CD4-positive, alpha-beta memory T cell (primary cell): ENCODE results near the gene NCF1. TPM values are rescaled to one million over a fixed set of nuclear protein-coding genes. Genes with fewer than 3 reads are reported as not detected.
"Not testable (repeated sequence)": the region's sequence is repeated elsewhere in the genome, so short reads cannot be mapped to it uniquely, and the experiment has no call there.

ENCODE experiments used
- CTCF ChIA-PET: fragments of 350-600 bp; sonication (Branson Sonifier 250); formaldehyde crosslinking; loops from one replicate; lab custom pipeline; 2021; ENCODE audit warnings: inconsistent platforms; ENCODE audit not compliant: partially characterized antibody; lab: Charles Lee
- POLR2A ChIA-PET: fragments of 350-600 bp; sonication (Branson Sonifier 250); formaldehyde crosslinking; loops from one replicate; lab custom pipeline; 2021; ENCODE audit not compliant: partially characterized antibody; lab: Charles Lee
- DNase-seq, 5 donors: peaks; one replicate each; pipeline versions ENCODE4 v3.0.0 to v3.0.0-alpha.2; 2020 to 2022; ENCODE audit warnings: mixed read lengths in 1 of 5
- H3K27ac ChIP-seq: one replicate; pipeline ENCODE4 v1.7.0; 2013; ENCODE audit warnings: low read depth, low read length
- H3K27me3 ChIP-seq: 2 replicates; pipeline ENCODE4 v1.7.0; 2013; ENCODE audit warnings: mild to moderate bottlenecking, low read length, moderate library complexity; ENCODE audit not compliant: insufficient read depth
- H3K36me3 ChIP-seq: 2 replicates; pipeline ENCODE4 v1.7.0; 2013; ENCODE audit warnings: mild to moderate bottlenecking, low read length, moderate library complexity; ENCODE audit not compliant: insufficient read depth
- H3K4me1 ChIP-seq: 2 replicates; pipeline ENCODE4 v1.7.0; 2013; ENCODE audit warnings: mild to moderate bottlenecking, low read length, moderate library complexity; ENCODE audit not compliant: insufficient read depth
- H3K4me3 ChIP-seq, 2 donors: one replicate each; pipeline ENCODE4 v1.7.0; 2013; ENCODE audit warnings: low read length in 2 of 2, mild to moderate bottlenecking in 1 of 2
- H3K9me3 ChIP-seq, 2 donors: one replicate each; pipeline ENCODE4 v1.7.0; 2013; ENCODE audit warnings: low read length in 2 of 2, control low read depth in 1 of 2; ENCODE audit not compliant: control insufficient read depth in 1 of 2
- H3K27ac Mint-ChIP-seq, 7 donors: one replicate each; pipeline ENCODE4 v1.8.0; 2020 to 2021; ENCODE audit warnings: mixed read lengths in 7 of 7, mild to moderate bottlenecking in 6 of 7, inconsistent platforms in 3 of 7, moderate library complexity in 3 of 7
- H3K27me3 Mint-ChIP-seq, 2 donors: one replicate each; pipeline ENCODE4 v1.8.0; 2020 to 2021; ENCODE audit warnings: mixed read lengths in 2 of 2
- H3K36me3 Mint-ChIP-seq, 2 donors: one replicate each; pipeline ENCODE4 v1.8.0; 2020 to 2021; ENCODE audit warnings: mixed read lengths in 2 of 2, inconsistent platforms in 1 of 2, mild to moderate bottlenecking in 1 of 2
- H3K4me1 Mint-ChIP-seq, 4 donors: one replicate each; pipeline ENCODE4 v1.8.0; 2020 to 2021; ENCODE audit warnings: mixed read lengths in 4 of 4, mild to moderate bottlenecking in 1 of 4
- H3K4me3 Mint-ChIP-seq, 8 donors: one replicate each; pipeline ENCODE4 v1.8.0; 2020 to 2021; ENCODE audit warnings: mixed read lengths in 8 of 8, mild to moderate bottlenecking in 7 of 8, moderate library complexity in 6 of 8, inconsistent platforms in 3 of 8
- H3K9me3 Mint-ChIP-seq, 8 donors: one replicate each; pipeline ENCODE4 v1.8.0; 2020 to 2021; ENCODE audit warnings: mixed read lengths in 8 of 8, mild to moderate bottlenecking in 5 of 8, inconsistent platforms in 3 of 8, moderate library complexity in 1 of 8
- intact Hi-C: fragments of 100-400 bp; cut with micrococcal nuclease; formaldehyde crosslinking; loops from one replicate; pipeline ENCODE4 v1.15.1; 2023
- polyA plus RNA-seq, 2 donors: library from polyadenylated mRNA; unstranded; fragments of 300-500 nt; fragmentation: Illumina TruSeq; gene quantifications; one replicate each; pipeline ENCODE4 v1.2.3, GENCODE V29; 2021
- total RNA-seq, 2 experiments: library from RNA; stranded (reverse); gene quantifications; one replicate each; pipeline ENCODE4 v1.2.3, GENCODE V29; 2021

Gene NCF1
- total and polyA plus RNA-seq, 4 experiments from 2014 or later: 3.6 to 8.1 (median 5.9) TPM

GRCh38 chr7:74789200-74789736 is 15.5 kb downstream of the NCF1 start:
- H3K4me1 ChIP-seq, H3K4me3 Mint-ChIP-seq, H3K27ac Mint-ChIP-seq, intact Hi-C loops, POLR2A ChIA-PET, H3K4me1 Mint-ChIP-seq, H3K27ac ChIP-seq, CTCF ChIA-PET, H3K36me3 Mint-ChIP-seq, H3K4me3 ChIP-seq, H3K9me3 Mint-ChIP-seq, H3K27me3 Mint-ChIP-seq, H3K27me3 ChIP-seq, H3K36me3 ChIP-seq, DNase-seq, H3K9me3 ChIP-seq: not testable (repeated sequence)

GRCh38 chr7:74797848-74798622 is 24.2 kb downstream of the NCF1 start:
- H3K9me3 Mint-ChIP-seq, H3K4me1 Mint-ChIP-seq, H3K4me3 ChIP-seq, H3K9me3 ChIP-seq, CTCF ChIA-PET, H3K4me1 ChIP-seq, H3K27me3 ChIP-seq, H3K36me3 Mint-ChIP-seq, H3K4me3 Mint-ChIP-seq, POLR2A ChIA-PET, H3K27me3 Mint-ChIP-seq, H3K27ac Mint-ChIP-seq, DNase-seq, H3K27ac ChIP-seq, H3K36me3 ChIP-seq, intact Hi-C loops: not testable (repeated sequence)

- H3K4me1 Mint-ChIP-seq, intact Hi-C loops, H3K27ac Mint-ChIP-seq, H3K9me3 ChIP-seq, H3K36me3 Mint-ChIP-seq, H3K36me3 ChIP-seq, H3K27me3 Mint-ChIP-seq, H3K9me3 Mint-ChIP-seq, H3K27me3 ChIP-seq, POLR2A ChIA-PET, H3K4me3 ChIP-seq, CTCF ChIA-PET, H3K27ac ChIP-seq, H3K4me3 Mint-ChIP-seq, H3K4me1 ChIP-seq, DNase-seq: not testable (repeated sequence)
Observed at GRCh38 chr7:74798644-74799043, 24.8 kb downstream of the NCF1 start.

GRCh38 chr7:74815882-74816281 is 42.1 kb downstream of the NCF1 start:
- DNase-seq, H3K27me3 ChIP-seq, POLR2A ChIA-PET, intact Hi-C loops, H3K4me1 ChIP-seq, H3K27ac Mint-ChIP-seq, H3K36me3 ChIP-seq, H3K27ac ChIP-seq, H3K9me3 Mint-ChIP-seq, H3K4me1 Mint-ChIP-seq, CTCF ChIA-PET, H3K36me3 Mint-ChIP-seq, H3K9me3 ChIP-seq, H3K4me3 Mint-ChIP-seq, H3K27me3 Mint-ChIP-seq, H3K4me3 ChIP-seq: not testable (repeated sequence)

- H3K4me1 Mint-ChIP-seq, H3K4me3 ChIP-seq, H3K9me3 Mint-ChIP-seq, intact Hi-C loops, H3K36me3 ChIP-seq, H3K27me3 Mint-ChIP-seq, DNase-seq, CTCF ChIA-PET, H3K4me1 ChIP-seq, H3K4me3 Mint-ChIP-seq, H3K9me3 ChIP-seq, H3K27me3 ChIP-seq, H3K27ac ChIP-seq, H3K27ac Mint-ChIP-seq, H3K36me3 Mint-ChIP-seq, POLR2A ChIA-PET: not testable (repeated sequence)
Observed at GRCh38 chr7:74820146-74820805, 46.5 kb downstream of the NCF1 start.

GRCh38 chr7:74821259-74821658 is 47.4 kb downstream of the NCF1 start:
- H3K27ac ChIP-seq, H3K27me3 ChIP-seq, H3K4me1 Mint-ChIP-seq, DNase-seq, H3K27ac Mint-ChIP-seq, CTCF ChIA-PET, H3K4me3 Mint-ChIP-seq, H3K4me1 ChIP-seq, H3K9me3 Mint-ChIP-seq, H3K9me3 ChIP-seq, POLR2A ChIA-PET, H3K27me3 Mint-ChIP-seq, H3K36me3 ChIP-seq, H3K36me3 Mint-ChIP-seq, intact Hi-C loops, H3K4me3 ChIP-seq: not testable (repeated sequence)

- H3K27ac ChIP-seq, H3K4me3 Mint-ChIP-seq, H3K36me3 Mint-ChIP-seq, DNase-seq, H3K9me3 Mint-ChIP-seq, H3K27me3 Mint-ChIP-seq, H3K9me3 ChIP-seq, CTCF ChIA-PET, POLR2A ChIA-PET, H3K36me3 ChIP-seq, H3K4me3 ChIP-seq, H3K27ac Mint-ChIP-seq, H3K4me1 ChIP-seq, intact Hi-C loops, H3K4me1 Mint-ChIP-seq, H3K27me3 ChIP-seq: not testable (repeated sequence)
Observed at GRCh38 chr7:74829959-74830358, 56.1 kb downstream of the NCF1 start.
